SK-N-SH (cell line): ENCODE results near the gene CFAP251. TPM values are rescaled to one million over a fixed set of nuclear protein-coding genes. Genes with fewer than 3 reads are reported as not detected.

Experiments used
- CTCF ChIA-PET: fragments of 300-600, 350-600 bp; formaldehyde crosslinking; extraction: SDS; loops from one replicate; lab custom pipeline; 2021; lab: Yijun Ruan, JAX
- POLR2A ChIA-PET: fragments of 350-600 bp; sonication (Branson Sonifier 250); formaldehyde crosslinking; extraction: SDS; loops from one replicate; lab custom pipeline; 2020; ENCODE audit warnings: antibody characterized with exemption, inconsistent platforms; lab: Yijun Ruan, JAX
- DNase-seq: peaks from one replicate; pipeline ENCODE4 v3.0.0; 2012
- H2AFZ ChIP-seq: fragments of 200-600 bp; sonication (generic); 2 replicates; pipeline ENCODE4 v1.8.1; 2016; ENCODE audit warnings: antibody characterized with exemption, mild to moderate bottlenecking, low read depth
- H3F3A ChIP-seq: fragments of 200-600 bp; sonication (generic); replicated peaks from 2 replicates; pipeline ENCODE3; 2016; ENCODE audit warnings: antibody characterized with exemption, mild to moderate bottlenecking; ENCODE audit not compliant: insufficient read depth
- H3K27ac ChIP-seq, 2 experiments: fragments of 200-500 bp in 1 of 2; fragments of 200-600 bp in 1 of 2; sonication (Bioruptor generic) in 1 of 2; sonication (generic), shearing (Covaris generic) in 1 of 2; 2 replicates each; pipeline versions ENCODE4 v1.5.1 to v1.6.1; 2014 to 2016; ENCODE audit warnings: low read depth in 2 of 2, inconsistent platforms in 1 of 2, low read length in 1 of 2, mild to moderate bottlenecking in 1 of 2, mixed read lengths in 1 of 2
- H3K27me3 ChIP-seq: fragments of 200-600 bp; sonication (generic), shearing (Covaris generic); 2 replicates; pipeline ENCODE4 v1.6.1; 2016; ENCODE audit warnings: mixed run types; ENCODE audit not compliant: insufficient read depth
- H3K36me3 ChIP-seq, 2 experiments: fragments of 200-500 bp in 1 of 2; fragments of 200-600 bp in 1 of 2; sonication (Bioruptor generic) in 1 of 2; sonication (generic) in 1 of 2; replicated peaks in 1 of 2; 2 replicates each; pipeline versions ENCODE3 to v1.5.1; 2014 to 2016; ENCODE audit warnings: low read length in 1 of 2, mild to moderate bottlenecking in 1 of 2; ENCODE audit not compliant: insufficient read depth in 2 of 2, control insufficient read depth in 1 of 2
- H3K4me1 ChIP-seq, 2 experiments: fragments of 200-500 bp in 1 of 2; fragments of 200-600 bp in 1 of 2; sonication (Bioruptor generic) in 1 of 2; sonication (generic), shearing (Covaris generic) in 1 of 2; 2 replicates each; pipeline versions ENCODE4 v1.5.1 to v1.6.1; 2014 to 2016; ENCODE audit warnings: low read depth in 1 of 2, low read length in 1 of 2, mixed run types in 1 of 2; ENCODE audit not compliant: insufficient read depth in 2 of 2, control insufficient read depth in 1 of 2
- H3K4me2 ChIP-seq: fragments of 200-600 bp; sonication (generic), shearing (Covaris generic); 2 replicates; pipeline ENCODE4 v1.6.1; 2017; ENCODE audit warnings: mixed run types
- H3K4me3 ChIP-seq, 2 experiments: fragments of 200-500 bp in 1 of 2; fragments of 200-600 bp in 1 of 2; sonication (Bioruptor generic) in 1 of 2; sonication (generic), shearing (Covaris generic) in 1 of 2; 2 replicates each; pipeline versions ENCODE4 v1.5.1 to v1.8.1; 2014 to 2016; ENCODE audit warnings: low read depth in 2 of 2, inconsistent platforms in 1 of 2, low read length in 1 of 2, mild to moderate bottlenecking in 1 of 2, mixed read lengths in 1 of 2, moderate library complexity in 1 of 2
- H3K79me2 ChIP-seq: fragments of 200-600 bp; sonication (generic); 2 replicates; pipeline ENCODE4 v1.8.1; 2017; ENCODE audit warnings: mild to moderate bottlenecking; ENCODE audit not compliant: insufficient read depth
- H3K9ac ChIP-seq: fragments of 200-600 bp; sonication (generic); 2 replicates; pipeline ENCODE4 v1.6.1; 2017; ENCODE audit warnings: mixed run types
- H3K9me2 ChIP-seq: fragments of 200-600 bp; sonication (generic); 2 replicates; pipeline ENCODE4 v1.6.1; 2017; ENCODE audit warnings: mixed run types
- H3K9me3 ChIP-seq: fragments of 200-600 bp; sonication (generic); 2 replicates; pipeline ENCODE4 v1.6.1; 2017; ENCODE audit warnings: mixed run types, mild to moderate bottlenecking, moderate library complexity
- H4K20me1 ChIP-seq: fragments of 200-600 bp; sonication (generic); 2 replicates; pipeline ENCODE4 v1.6.1; 2017; ENCODE audit warnings: mild to moderate bottlenecking, mixed run types; ENCODE audit not compliant: insufficient read depth
- ELF1 ChIP-seq: IDR thresholded peaks from 2 replicates; pipeline ENCODE4 v1.4.0; 2012
- EP300 ChIP-seq, 2 experiments: IDR thresholded peaks; 2 replicates each; pipeline versions ENCODE4 v1.4.0 to v1.6.1; 2012; ENCODE audit warnings: borderline replicate concordance in 1 of 2, low read depth in 1 of 2, low read length in 1 of 2
- FOSL2 ChIP-seq: IDR thresholded peaks from 2 replicates; pipeline ENCODE4 v1.4.0; 2012; ENCODE audit warnings: low read depth, mild to moderate bottlenecking, moderate library complexity, borderline replicate concordance
- FOXJ3 ChIP-seq: sonication (generic); formaldehyde crosslinking; IDR thresholded peaks from 2 replicates; pipeline ENCODE4 v1.5.1; 2020; ENCODE audit warnings: mild to moderate bottlenecking, missing genetic modification reagents
- FOXM1 ChIP-seq: IDR thresholded peaks from 2 replicates; pipeline ENCODE4 v1.4.0; 2012; ENCODE audit warnings: low read depth, mild to moderate bottlenecking
- GABPA ChIP-seq: IDR thresholded peaks from 2 replicates; pipeline ENCODE4 v1.4.0; 2012; ENCODE audit warnings: low read depth, mild to moderate bottlenecking
- JUND ChIP-seq: IDR thresholded peaks from 2 replicates; pipeline ENCODE4 v1.4.0; 2012
- MEF2A ChIP-seq: IDR thresholded peaks from 2 replicates; pipeline ENCODE4 v1.4.0; 2012; ENCODE audit warnings: low read depth, borderline replicate concordance
- NFIC ChIP-seq: IDR thresholded peaks from 2 replicates; pipeline ENCODE4 v1.4.0; 2012; ENCODE audit warnings: borderline replicate concordance
- PBX3 ChIP-seq: IDR thresholded peaks from 2 replicates; pipeline ENCODE4; 2012
- POLR2AphosphoS5 ChIP-seq: IDR thresholded peaks from 2 replicates; pipeline ENCODE4 v1.6.1; 2012; ENCODE audit warnings: low read depth, low read length
- RAD21 ChIP-seq: IDR thresholded peaks from 2 replicates; pipeline ENCODE4 v1.6.1; 2012; ENCODE audit warnings: mild to moderate bottlenecking, low read length
- RFX5 ChIP-seq: IDR thresholded peaks from 2 replicates; pipeline ENCODE4 v1.6.1; 2012; ENCODE audit warnings: mild to moderate bottlenecking, improper control_type of control experiment, low read length
- RXRA ChIP-seq: IDR thresholded peaks from 2 replicates; pipeline ENCODE4 v1.4.0; 2012; ENCODE audit warnings: low read depth, mild to moderate bottlenecking, borderline replicate concordance
- SMC3 ChIP-seq: IDR thresholded peaks from 2 replicates; pipeline ENCODE4 v1.6.1; 2012; ENCODE audit warnings: low read depth, low read length, improper control_type of control experiment
- TCF12 ChIP-seq: IDR thresholded peaks from 2 replicates; pipeline ENCODE4 v1.4.0; 2012
- TEAD4 ChIP-seq: IDR thresholded peaks from 2 replicates; pipeline ENCODE4 v1.4.0; 2012; ENCODE audit warnings: mild to moderate bottlenecking, borderline replicate concordance; ENCODE audit not compliant: insufficient read depth
- USF2 ChIP-seq: fragments of 150-350 bp; IDR thresholded peaks from 2 replicates; pipeline ENCODE4 v1.6.1; 2017; ENCODE audit warnings: antibody characterized with exemption, low read length, low read depth, borderline replicate concordance
- WGBS: methylation state at CpG from one replicate; pipeline ENCODE4 v1.1.6; 2017; ENCODE audit warnings: low lambda C conversion rate; 5-methylcytosine and 5-hydroxymethylcytosine counted together
- polyA plus RNA-seq, 3 experiments: library from polyadenylated mRNA; depleted of rRNA; stranded (reverse); fragments of >200 nt; gene quantifications; 2 replicates each; pipeline ENCODE4 v1.2.3, GENCODE V29; 2012

The CFAP251 gene
- polyA plus RNA-seq, 1 of the 3 experiments (the other 2 are of a cell fraction): 5.7 TPM

- Histone ChIP-seq H3K79me2 (no peaks in the 10 kb centered on the region), H3K9me2 (no peaks in the 10 kb centered on the region), H2AFZ (no peak overlapping the region), H3K36me3 (peaks cover 3 to 4% of the 10 kb centered on the region in 2 experiments), H3K27me3 (no peaks in the 10 kb centered on the region), H3K9ac (no peak overlapping the region), H3K4me2 (no peak overlapping the region), H3K4me3 (no peak overlapping the region), H3F3A (peaks cover 5% of the 10 kb centered on the region), H3K27ac (no peak overlapping the region), H3K4me1 (peaks cover 6 to 9% of the 10 kb centered on the region in 2 experiments; a peak in 2 of 4 replicates), H3K9me3 (no peaks in the 10 kb centered on the region), H4K20me1 (no peaks in the 10 kb centered on the region)
- CTCF ChIA-PET: no interaction called here
- no peak for DNase-seq
- POLR2A ChIA-PET: no interaction called here
- 89% methylated on average over 6 of the region's 6 CpGs for WGBS
- TF ChIP-seq PBX3: no peak
- TF ChIP-seq GABPA: no peak
- TF ChIP-seq RXRA: no peak
- no peak for TF ChIP-seq ELF1
- TF ChIP-seq RFX5: no peak
- no peak for TF ChIP-seq TEAD4
- no peak for TF ChIP-seq USF2
- no peak for TF ChIP-seq RAD21
Observed at GRCh38 chr12:121970581-121971300, 52.3 kb downstream of the CFAP251 start.

GRCh38 chr12:121974026-121974985, 55.9 kb downstream of the CFAP251 start:
- TF ChIP-seq NFIC: peak; percentile 53; the same call in 1 of the 2 replicates
- peak; percentile 49; the same call in 1 of the 2 replicates for TF ChIP-seq POLR2AphosphoS5
- TF ChIP-seq PBX3: peak; percentile 65
- TF ChIP-seq FOXM1: peak; percentile 73; the same call in 1 of the 2 replicates
- no peak for TF ChIP-seq SMC3
- TF ChIP-seq GABPA: no peak
- TF ChIP-seq FOSL2: peak; percentile 6; the same call in 1 of the 2 replicates
- peak in 1 of 2 experiments; percentile 67; a peak in 1 of 4 replicates for TF ChIP-seq EP300 (IDR thresholded peaks at IDR 0.05; ENCODE audit: borderline replicate concordance in 1 of 2, low read depth in 1 of 2, low read length in 1 of 2)
- TF ChIP-seq MEF2A: peak; percentile 91; the same call in 1 of the 2 replicates
- TF ChIP-seq TEAD4: peak; percentile 19; the same call in 1 of the 2 replicates
- no peak for TF ChIP-seq FOXJ3
- TF ChIP-seq JUND: no peak
- peak; percentile 42; the same call in 1 of the 2 replicates for TF ChIP-seq RXRA
- peak; percentile 66 for TF ChIP-seq TCF12
- POLR2A ChIA-PET: no interaction called here
- Histone ChIP-seq H3K9me3 (no peaks in the 10 kb centered on the region), H3K4me2 (no peak overlapping the region), H4K20me1 (no peaks in the 10 kb centered on the region), H3K4me3 (no peak overlapping the region), H3K4me1 (peaks cover 6 to 9% of the 10 kb centered on the region in 2 experiments; a peak in 2 of 4 replicates), H3K9ac (no peak overlapping the region), H2AFZ (no peak overlapping the region), H3K27me3 (no peaks in the 10 kb centered on the region), H3K36me3 (peaks cover 0 to 4% of the 10 kb centered on the region in 2 experiments), H3K79me2 (no peaks in the 10 kb centered on the region), H3K27ac (no peak overlapping the region; a peak in 1 of 4 replicates), H3F3A (peaks cover 5% of the 10 kb centered on the region), H3K9me2 (no peaks in the 10 kb centered on the region)
- DNase-seq: no peak
- WGBS: 55% methylated on average over 13 of the region's 13 CpGs
- CTCF ChIA-PET: no interaction called here
